ENCODE measurements around the gene KRT6A. TPM values are rescaled to one million over a fixed set of nuclear protein-coding genes. Genes with fewer than 3 reads are reported as not detected.

Gene KRT6A
- total and polyA plus RNA-seq, 2 of the 13 experiments (the other 11 are each of a cell fraction or from before 2014, with no cell fraction given): 0.13 TPM; not detected in 1

DNA sequence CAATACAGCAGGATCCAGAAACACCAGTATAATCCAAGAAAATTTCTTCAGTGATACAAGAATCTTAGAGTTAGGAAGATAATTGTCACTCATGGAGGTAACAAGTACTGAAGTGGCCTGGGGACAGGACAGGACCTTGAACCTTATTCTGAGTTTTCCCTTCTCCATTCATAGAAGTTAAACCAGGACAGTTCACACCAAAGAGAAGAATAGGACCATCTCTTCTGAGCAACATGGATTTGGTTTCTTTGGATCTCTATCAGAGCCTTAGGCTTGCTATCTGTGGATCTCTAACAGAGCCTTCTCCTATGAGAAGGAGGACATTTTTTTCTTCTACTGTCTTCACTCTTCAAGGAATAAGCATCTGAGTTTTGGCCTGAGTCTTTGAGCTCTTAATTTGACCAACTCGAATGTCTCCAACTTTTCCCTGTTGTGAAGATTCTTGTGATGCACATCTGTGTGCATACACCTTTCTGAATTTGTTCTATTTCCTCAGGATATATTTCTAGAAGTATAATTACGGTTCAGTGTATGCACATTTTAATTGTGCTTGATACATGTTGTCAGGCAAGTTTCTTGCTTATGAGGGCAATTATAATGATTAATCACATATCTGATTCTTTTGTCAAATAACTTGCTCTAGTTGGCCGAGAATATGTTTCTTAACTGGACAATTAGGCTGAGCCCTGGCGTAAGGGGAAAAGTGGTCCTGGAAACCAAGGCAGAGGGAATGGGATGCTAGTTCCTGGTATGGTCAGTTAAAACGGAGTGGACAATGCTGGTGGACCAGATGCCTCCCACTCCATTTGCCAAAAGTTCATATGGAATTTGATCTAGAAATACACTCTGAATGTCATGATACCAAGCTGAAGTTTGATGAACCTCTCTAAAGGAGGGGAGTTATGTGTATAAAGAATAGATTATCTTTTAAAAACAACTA is 6.6 kb downstream of the KRT6A start:
- peaks cover 0 to 3% of the 10 kb centered on the region in 2 experiments; a peak in 1 of 5 replicates for H3K27me3 ChIP-seq (ENCODE audit: control insufficient read depth in 1 of 2, insufficient read depth in 2 of 2, low read length in 2 of 2)
- no peak overlapping the region for H3K9ac ChIP-seq (ENCODE audit: insufficient read depth, low read depth, low read length)
- H3K9me3 ChIP-seq (ENCODE audit: low read length): no peaks in the 10 kb centered on the region
- H3K27ac ChIP-seq (ENCODE audit: extremely low read length, insufficient read depth, low read length): no peak overlapping the region
- TF ChIP-seq SIX4 (CRISPR knock-in tag; IDR thresholded peaks at IDR 0.05): no peak
- TF ChIP-seq PAF1 (CRISPR knock-in tag; IDR thresholded peaks at IDR 0.05): no peak
- TF ChIP-seq NFIB (CRISPR knock-in tag; IDR thresholded peaks at IDR 0.05; ENCODE audit: borderline replicate concordance): no peak
- no peak overlapping the region for H2AFZ ChIP-seq (ENCODE audit: low read length)
- no peak overlapping the region for H3K4me2 ChIP-seq (ENCODE audit: low read depth, low read length)
- in situ Hi-C loops (cut with HindIII; ENCODE audit: extremely low pct_ligation_motif_present, low pct_unique_long_range_greater_than_20kb) (no loop called here), intact Hi-C loops (cut with micrococcal nuclease; ENCODE audit: unreplicated experiment) (no loop called here)
- no peaks in the 10 kb centered on the region for H3K79me2 ChIP-seq (ENCODE audit: insufficient read depth, low read length)
- H3K36me3 ChIP-seq (replicated peaks in 1 of 2; ENCODE audit: control insufficient read depth in 1 of 2, insufficient read depth in 2 of 2, low read length in 2 of 2): no peaks in the 10 kb centered on the region
- no TSS peak for BruUV-seq (replicated peaks)
- ChIA-PET POLR2A (no interaction called here), CTCF (ENCODE audit: low intra/inter-chr PET ratio, low total read pairs) (no interaction called here)
- H4K20me1 ChIP-seq (ENCODE audit: insufficient read depth, low read length): no peaks in the 10 kb centered on the region
- WGBS (ENCODE audit: low lambda C conversion rate): 19% methylated on average over 5 of the region's 5 CpGs
- H3K4me3 ChIP-seq (replicated peaks in 1 of 3; ENCODE audit: insufficient read depth in 1 of 3, low read depth in 2 of 3, low read length in 3 of 3): no peak overlapping the region
- ATAC-seq (no peak), DNase-seq (ENCODE audit: low spot score) (no peak), FAIRE-seq (no peak)
- H3K4me1 ChIP-seq (ENCODE audit: insufficient read depth, low read length): no peaks in the 10 kb centered on the region

DNA sequence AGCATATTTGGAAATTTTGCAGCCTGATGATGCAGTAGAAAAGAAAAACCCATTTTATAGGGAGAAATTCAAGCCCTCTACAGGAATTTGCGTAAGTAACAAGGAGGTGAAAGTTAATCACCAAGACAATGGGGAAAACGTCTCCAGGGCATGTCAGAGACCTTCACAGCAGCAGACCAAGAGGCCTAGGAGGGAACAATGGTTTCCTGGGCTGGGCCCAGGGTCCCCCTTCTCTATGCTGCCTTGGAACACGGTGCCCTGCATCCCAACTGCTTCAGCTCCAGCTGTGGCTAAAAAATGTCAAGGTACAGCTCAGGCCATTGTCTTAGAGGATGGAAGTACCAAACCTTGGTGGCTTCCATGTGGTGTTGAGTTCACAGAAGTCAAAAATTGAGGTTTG is 13.0 kb downstream of the KRT6A start:
- ATAC-seq: no peak
- ChIA-PET POLR2A (no interaction called here), CTCF (ENCODE audit: low intra/inter-chr PET ratio, low total read pairs) (no interaction called here)
- Histone ChIP-seq H3K79me2 (ENCODE audit: insufficient read depth, low read length) (no peaks in the 10 kb centered on the region), H2AFZ (ENCODE audit: low read length) (no peak overlapping the region), H3K4me2 (ENCODE audit: low read depth, low read length) (no peak overlapping the region), H3K4me3 (replicated peaks in 1 of 3; ENCODE audit: insufficient read depth in 1 of 3, low read depth in 2 of 3, low read length in 3 of 3) (no peak overlapping the region), H3K27ac (ENCODE audit: extremely low read length, insufficient read depth, low read length) (no peak overlapping the region), H3K9ac (ENCODE audit: insufficient read depth, low read depth, low read length) (no peak overlapping the region), H3K9me3 (ENCODE audit: low read length) (no peaks in the 10 kb centered on the region), H3K27me3 (ENCODE audit: control insufficient read depth in 1 of 2, insufficient read depth in 2 of 2, low read length in 2 of 2) (no peaks in the 10 kb centered on the region), H3K36me3 (replicated peaks in 1 of 2; ENCODE audit: control insufficient read depth in 1 of 2, insufficient read depth in 2 of 2, low read length in 2 of 2) (no peaks in the 10 kb centered on the region), H3K4me1 (ENCODE audit: insufficient read depth, low read length) (no peaks in the 10 kb centered on the region), H4K20me1 (ENCODE audit: insufficient read depth, low read length) (no peaks in the 10 kb centered on the region)
- DNase-seq (ENCODE audit: low spot score): no peak
- 0% methylated on average over 3 of the region's 3 CpGs for WGBS (ENCODE audit: low lambda C conversion rate)
- in situ Hi-C loops (cut with HindIII; ENCODE audit: extremely low pct_ligation_motif_present, low pct_unique_long_range_greater_than_20kb) (no loop called here), intact Hi-C loops (cut with micrococcal nuclease; ENCODE audit: unreplicated experiment) (no loop called here)
- no TSS peak for BruUV-seq (replicated peaks)
- no peak for FAIRE-seq
- TF ChIP-seq KLF9 (CRISPR knock-in tag; IDR thresholded peaks at IDR 0.05; ENCODE audit: low read depth) (no peak), U2AF2 (IDR thresholded peaks at IDR 0.05; ENCODE audit: low read depth, low read length) (no peak), ZNF746 (CRISPR knock-in tag; IDR thresholded peaks at IDR 0.05) (no peak), ZFP1 (CRISPR knock-in tag; IDR thresholded peaks at IDR 0.05) (no peak), ZNF615 (CRISPR knock-in tag; IDR thresholded peaks at IDR 0.05; ENCODE audit: borderline replicate concordance) (no peak), THYN1 (CRISPR knock-in tag; IDR thresholded peaks at IDR 0.05; ENCODE audit: borderline replicate concordance, low read depth) (no peak), KLF11 (CRISPR knock-in tag; IDR thresholded peaks at IDR 0.05) (no peak)
- TF ChIP-seq, protein P1, sequence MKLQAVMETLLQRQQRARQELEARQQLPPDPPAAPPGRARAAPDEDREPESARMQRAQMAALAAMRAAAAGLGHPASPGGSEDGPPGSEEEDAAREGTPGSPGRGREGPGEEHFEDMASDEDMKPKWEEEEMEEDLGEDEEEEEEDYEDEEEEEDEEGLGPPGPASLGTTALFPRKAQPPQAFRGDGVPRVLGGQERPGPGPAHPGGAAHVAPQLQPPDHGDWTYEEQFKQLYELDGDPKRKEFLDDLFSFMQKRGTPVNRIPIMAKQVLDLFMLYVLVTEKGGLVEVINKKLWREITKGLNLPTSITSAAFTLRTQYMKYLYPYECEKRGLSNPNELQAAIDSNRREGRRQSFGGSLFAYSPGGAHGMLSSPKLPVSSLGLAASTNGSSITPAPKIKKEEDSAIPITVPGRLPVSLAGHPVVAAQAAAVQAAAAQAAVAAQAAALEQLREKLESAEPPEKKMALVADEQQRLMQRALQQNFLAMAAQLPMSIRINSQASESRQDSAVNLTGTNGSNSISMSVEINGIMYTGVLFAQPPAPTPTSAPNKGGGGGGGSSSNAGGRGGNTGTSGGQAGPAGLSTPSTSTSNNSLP (IDR thresholded peaks at IDR 0.05; ENCODE audit: low read depth, low read length): no peak
- TF ChIP-seq, protein P2, sequence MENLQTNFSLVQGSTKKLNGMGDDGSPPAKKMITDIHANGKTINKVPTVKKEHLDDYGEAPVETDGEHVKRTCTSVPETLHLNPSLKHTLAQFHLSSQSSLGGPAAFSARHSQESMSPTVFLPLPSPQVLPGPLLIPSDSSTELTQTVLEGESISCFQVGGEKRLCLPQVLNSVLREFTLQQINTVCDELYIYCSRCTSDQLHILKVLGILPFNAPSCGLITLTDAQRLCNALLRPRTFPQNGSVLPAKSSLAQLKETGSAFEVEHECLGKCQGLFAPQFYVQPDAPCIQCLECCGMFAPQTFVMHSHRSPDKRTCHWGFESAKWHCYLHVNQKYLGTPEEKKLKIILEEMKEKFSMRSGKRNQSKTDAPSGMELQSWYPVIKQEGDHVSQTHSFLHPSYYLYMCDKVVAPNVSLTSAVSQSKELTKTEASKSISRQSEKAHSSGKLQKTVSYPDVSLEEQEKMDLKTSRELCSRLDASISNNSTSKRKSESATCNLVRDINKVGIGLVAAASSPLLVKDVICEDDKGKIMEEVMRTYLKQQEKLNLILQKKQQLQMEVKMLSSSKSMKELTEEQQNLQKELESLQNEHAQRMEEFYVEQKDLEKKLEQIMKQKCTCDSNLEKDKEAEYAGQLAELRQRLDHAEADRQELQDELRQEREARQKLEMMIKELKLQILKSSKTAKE (CRISPR knock-in tag; IDR thresholded peaks at IDR 0.05; ENCODE audit: borderline replicate concordance): no peak
- TF ChIP-seq, protein P3, sequence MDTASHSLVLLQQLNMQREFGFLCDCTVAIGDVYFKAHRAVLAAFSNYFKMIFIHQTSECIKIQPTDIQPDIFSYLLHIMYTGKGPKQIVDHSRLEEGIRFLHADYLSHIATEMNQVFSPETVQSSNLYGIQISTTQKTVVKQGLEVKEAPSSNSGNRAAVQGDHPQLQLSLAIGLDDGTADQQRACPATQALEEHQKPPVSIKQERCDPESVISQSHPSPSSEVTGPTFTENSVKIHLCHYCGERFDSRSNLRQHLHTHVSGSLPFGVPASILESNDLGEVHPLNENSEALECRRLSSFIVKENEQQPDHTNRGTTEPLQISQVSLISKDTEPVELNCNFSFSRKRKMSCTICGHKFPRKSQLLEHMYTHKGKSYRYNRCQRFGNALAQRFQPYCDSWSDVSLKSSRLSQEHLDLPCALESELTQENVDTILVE (CRISPR knock-in tag; IDR thresholded peaks at IDR 0.05): no peak
